ENCODE data around the gene KLF5.
"Not testable (repeated sequence)": the region's sequence is repeated elsewhere in the genome, so short reads cannot be mapped to it uniquely, and the experiment has no call there.

KLF5 gene

GRCh38 chr13:73058736-73059459, at the start of gene KLF5:
KLF5 (plus strand) TSS chr13:73059005; CDS start chr13:73059328, 323 bp downstream.
- DNase-seq (ENCODE audit: low read depth) = peak; percentile 93

DNA sequence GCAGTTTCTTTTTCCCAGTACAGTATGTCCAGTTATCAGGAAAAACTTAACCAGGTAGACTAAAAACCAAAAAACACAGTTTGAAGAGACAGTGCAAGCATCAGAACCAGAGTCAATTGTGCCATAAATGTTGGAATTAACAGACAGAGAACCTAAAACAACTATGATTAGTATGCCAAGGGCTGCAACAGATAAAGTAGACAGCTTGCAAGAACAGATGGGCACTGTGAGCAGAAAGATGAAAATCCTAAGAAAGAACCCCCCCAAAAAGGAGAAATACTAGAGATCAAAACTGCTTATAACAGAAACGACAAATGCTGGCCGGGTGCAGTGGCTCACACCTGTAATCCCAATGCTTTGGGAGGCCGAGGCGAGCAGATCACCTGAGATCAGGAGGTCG, 47.1 kb upstream of the KLF5 start:
- no peak for DNase-seq (ENCODE audit: low read depth)

GRCh38 chr13:73015805-73016204, 43.0 kb upstream of the KLF5 start:
- DNase-seq (ENCODE audit: low read depth) = no peak

- peak; percentile 34 for DNase-seq (ENCODE audit: low read depth)
These were observed 40.5 kb upstream of the KLF5 start for GRCh38 chr13:73018336-73018735.

- DNase-seq (ENCODE audit: low read depth) = peak; percentile 3
These were observed 33.4 kb upstream of the KLF5 start for GRCh38 chr13:73025217-73026012.

- DNase-seq (ENCODE audit: low read depth) = no peak
These were observed 23.9 kb upstream of the KLF5 start for GRCh38 chr13:73034901-73035300.

GRCh38 chr13:73035660-73036059, 23.1 kb upstream of the KLF5 start:
- DNase-seq (ENCODE audit: low read depth) = peak; percentile 12

- no peak for DNase-seq (ENCODE audit: low read depth)
These were observed 22.2 kb upstream of the KLF5 start for GRCh38 chr13:73036566-73036965.

DNA sequence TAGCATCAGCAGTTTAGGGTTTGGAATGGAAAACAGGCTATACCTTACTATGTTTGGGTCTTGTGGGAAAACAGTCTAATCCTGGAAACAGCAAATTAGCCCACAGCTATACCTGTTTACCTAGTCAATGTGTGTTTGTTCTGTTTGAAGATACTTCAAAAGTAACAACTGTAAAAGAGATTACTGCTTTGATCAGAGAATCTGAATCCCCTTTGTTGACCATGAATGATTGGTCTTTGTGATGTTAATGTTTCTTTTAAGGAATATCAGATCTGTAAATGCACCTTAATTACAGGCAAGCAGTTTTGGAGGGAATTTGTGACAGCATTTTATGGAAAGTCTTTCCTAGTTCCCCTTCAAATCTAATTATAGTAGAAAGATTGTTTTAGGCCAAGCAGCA, 20.7 kb upstream of the KLF5 start:
- DNase-seq (ENCODE audit: low read depth) = no peak

- no peak for DNase-seq (ENCODE audit: low read depth)
These were observed 19.4 kb upstream of the KLF5 start for GRCh38 chr13:73039201-73040108.

DNA sequence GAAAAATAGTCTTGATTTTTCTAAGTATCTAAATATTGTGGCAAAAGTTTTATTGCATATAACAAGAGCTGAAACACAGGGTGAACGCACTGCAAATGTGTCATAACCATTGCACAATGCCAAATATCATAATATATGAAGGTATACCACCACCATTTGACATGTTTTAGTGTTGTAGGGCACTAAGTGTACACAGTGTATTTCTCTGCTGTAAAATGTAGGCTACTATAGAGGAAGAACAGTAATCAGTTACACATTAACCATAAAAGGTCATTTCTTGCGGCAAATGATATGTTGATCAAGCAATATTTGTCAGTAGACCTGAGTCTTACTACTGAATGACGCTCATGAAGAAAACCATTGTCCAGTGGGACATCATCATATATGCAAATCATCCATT, 18.3 kb upstream of the KLF5 start:
- DNase-seq (ENCODE audit: low read depth) = no peak

DNA sequence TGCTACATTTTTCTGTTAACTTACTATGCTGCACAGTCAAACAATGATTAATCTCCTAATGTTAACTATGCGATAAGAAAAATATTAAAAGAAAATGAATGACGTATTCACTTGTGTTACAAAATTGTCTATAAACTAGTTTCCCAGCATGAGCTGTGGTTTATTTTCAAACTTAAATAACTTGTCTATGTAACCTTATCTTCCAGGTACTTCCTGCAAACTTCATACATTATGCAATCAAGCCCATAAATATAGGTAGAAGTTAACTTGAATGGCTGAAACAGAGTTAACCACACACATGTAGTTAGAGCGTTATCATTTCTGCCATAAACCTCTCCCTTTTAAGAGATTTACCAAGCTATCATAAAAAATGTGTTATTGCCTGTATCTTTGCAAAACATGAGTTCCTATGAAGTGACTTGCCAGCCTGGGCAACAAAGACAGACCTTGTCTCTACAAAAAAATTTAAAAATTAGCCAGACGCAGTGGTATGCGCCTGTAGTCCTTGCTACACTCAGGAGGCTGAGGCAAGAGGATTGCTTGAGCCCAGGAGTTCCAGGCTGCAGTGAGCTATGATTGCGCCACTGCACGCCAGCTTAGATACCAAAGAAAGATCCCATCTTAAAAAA, 17.7 kb upstream of the KLF5 start:
- DNase-seq (ENCODE audit: low read depth) = no peak

- DNase-seq (ENCODE audit: low read depth) = no peak
These were observed 13.8 kb upstream of the KLF5 start for GRCh38 chr13:73045031-73045430.

- not testable (repeated sequence) for DNase-seq (ENCODE audit: low read depth)
These were observed 10.2 kb upstream of the KLF5 start for GRCh38 chr13:73048615-73049014.

GRCh38 chr13:73054712-73055111, 4.1 kb upstream of the KLF5 start:
- no peak for DNase-seq (ENCODE audit: low read depth)

- DNase-seq (ENCODE audit: low read depth) = peak; percentile 84
These were observed 2.8 kb upstream of the KLF5 start for GRCh38 chr13:73055813-73056564.

DNA sequence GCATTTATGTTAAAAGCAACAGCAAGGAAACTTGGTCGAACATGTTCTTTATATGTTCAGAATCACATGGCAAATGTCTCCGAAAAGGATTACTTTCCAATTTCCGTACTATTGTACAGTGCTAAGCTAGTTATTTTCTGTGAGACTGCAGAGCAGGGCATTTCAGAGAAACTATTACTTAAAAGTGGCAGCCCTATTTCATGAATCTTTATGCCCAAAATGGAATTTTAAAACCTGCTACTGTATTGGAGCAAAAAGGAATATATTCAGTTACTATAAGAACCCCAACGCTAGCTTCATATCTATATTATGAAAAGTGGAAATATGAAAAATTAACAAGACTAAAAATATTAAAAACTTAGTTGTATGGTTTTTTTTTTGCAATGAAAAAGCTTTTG, 2.2 kb upstream of the KLF5 start:
- DNase-seq (ENCODE audit: low read depth) = no peak

GRCh38 chr13:73057284-73058063, 1.3 kb upstream of the KLF5 start:
- no peak for DNase-seq (ENCODE audit: low read depth)

DNA sequence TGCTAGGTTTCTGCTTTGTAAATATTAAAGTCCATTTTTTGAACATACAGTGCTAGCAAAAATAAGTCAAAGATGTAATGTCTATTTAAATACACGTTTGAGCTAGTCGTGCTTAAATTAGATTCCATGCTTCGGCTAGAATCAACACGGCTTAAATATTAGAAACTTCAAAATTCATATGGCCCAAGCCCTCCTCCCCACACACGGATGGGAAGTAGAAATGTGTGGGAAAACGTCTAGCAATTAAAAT, 816 bp upstream of the KLF5 start:
- no peak for DNase-seq (ENCODE audit: low read depth)

DNA sequence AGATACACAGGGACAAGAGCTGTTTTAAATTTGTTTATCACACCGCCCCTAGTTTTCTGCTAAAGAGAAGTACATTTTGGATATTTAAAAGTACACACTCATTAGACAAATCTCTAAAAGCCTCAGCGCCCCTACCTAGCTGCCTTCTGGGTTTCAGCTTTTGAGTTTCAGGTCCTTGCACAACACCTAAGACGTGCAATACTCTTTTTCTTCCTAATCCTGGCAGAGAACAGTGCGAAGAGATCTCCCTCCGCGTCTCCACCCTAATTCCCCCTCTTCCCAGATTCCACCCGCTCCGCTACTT, 421 bp upstream of the KLF5 start:
- no peak for DNase-seq (ENCODE audit: low read depth)

Measured in EH (cell line).